ENCODE results near the gene SIX4. TPM values are rescaled to one million over a fixed set of nuclear protein-coding genes. Genes with fewer than 3 reads are reported as not detected.

SIX4 gene
- total RNA-seq, 1 experiment from 2014 or later, result 13.9 TPM

Other genes starting within 250 kb of the SIX4 start
- gene C14orf39, start 238.3 kb downstream of the SIX4 start, total RNA-seq (2014; rRNA removed; shearing (Covaris generic)), result 0.34 TPM in 1 of 2 replicates, not detected in the other
- 0.12 TPM in 1 of 2 replicates, not detected in the other for gene SIX6, start 215.2 kb downstream of the SIX4 start, total RNA-seq (2014; rRNA removed; shearing (Covaris generic))
- 14.9 and 15.1 TPM in 2 replicates for gene SIX1, start 74.9 kb downstream of the SIX4 start, total RNA-seq (2014; rRNA removed; shearing (Covaris generic))
- gene MNAT1, start 10.4 kb upstream of the SIX4 start, total RNA-seq (2014; rRNA removed; shearing (Covaris generic)), result 91.6 and 111 TPM in 2 replicates

Data from Daoy (cell line).